ENCODE measurements around the gene HK3.

Gene HK3

DNA sequence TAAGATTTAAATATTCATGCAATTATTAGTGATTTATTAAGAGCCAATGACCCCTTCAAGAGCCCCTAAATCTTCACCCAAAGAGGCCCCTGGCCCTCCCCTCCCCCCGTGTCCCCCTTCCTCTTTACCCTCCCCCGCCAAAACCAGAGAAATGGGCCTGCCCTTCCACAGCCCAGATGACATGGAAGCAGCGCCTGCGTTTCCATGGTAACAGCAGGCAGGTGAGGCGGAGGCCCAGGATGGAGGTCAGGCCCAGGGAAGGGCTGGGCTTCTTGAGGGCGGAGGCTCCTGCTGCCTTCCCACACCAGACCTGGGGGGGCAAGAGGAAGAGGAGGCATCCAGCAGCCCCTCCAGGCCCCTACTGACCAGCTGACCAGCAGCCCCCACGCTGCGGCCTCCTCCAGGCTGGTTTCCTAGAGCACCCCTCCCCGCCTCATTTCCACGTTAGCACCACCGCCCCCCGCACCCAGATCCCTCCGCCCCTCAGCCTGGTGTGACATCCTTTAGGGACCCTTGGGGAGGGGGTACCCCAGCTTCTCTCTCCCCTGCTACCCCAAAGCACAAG is 51.3 kb downstream of the HK3 start:
- no peak for DNase-seq

DNA sequence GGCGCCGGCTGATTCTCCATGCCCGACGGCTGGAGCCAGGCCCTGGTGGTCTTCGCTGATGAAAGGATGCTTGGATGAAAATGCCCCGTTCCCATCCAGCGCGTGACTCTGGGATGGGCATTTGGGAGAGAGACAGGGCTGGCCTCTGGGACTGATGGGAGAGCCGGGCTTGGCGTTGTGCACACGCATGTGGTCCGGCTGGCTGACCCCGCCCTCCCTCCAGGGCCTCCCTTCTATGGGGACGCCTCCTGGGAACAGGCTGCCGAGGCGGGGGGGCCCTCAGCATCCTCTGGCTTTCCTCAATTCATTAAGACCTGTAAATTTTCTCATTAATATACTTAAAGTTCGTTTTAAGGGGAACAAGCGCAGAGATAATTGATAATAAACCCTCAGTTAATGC is 52.0 kb downstream of the HK3 start:
- no peak for DNase-seq

GRCh38 chr5:176846335-176847140 is 52.6 kb downstream of the HK3 start:
- DNase-seq = peak; percentile 22

DNA sequence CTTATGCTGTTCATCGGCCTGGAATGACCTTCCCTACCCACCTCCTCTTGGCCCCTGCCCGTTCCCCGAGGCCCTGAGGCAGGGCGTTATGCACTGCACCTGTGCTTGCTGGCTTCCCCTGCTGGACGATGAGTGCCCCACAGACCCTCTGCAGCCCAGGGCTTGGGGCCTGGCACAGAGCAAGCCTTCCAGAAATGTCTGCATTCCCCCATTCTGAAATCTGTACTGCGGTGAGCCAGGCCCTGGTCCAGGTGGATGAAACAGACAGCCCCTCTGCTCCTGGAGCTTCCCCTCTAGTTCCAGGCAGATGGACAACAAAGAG is 53.8 kb downstream of the HK3 start:
- DNase-seq = no peak

- no peak for DNase-seq
These were observed 54.3 kb downstream of the HK3 start for GRCh38 chr5:176844706-176845391.

DNA sequence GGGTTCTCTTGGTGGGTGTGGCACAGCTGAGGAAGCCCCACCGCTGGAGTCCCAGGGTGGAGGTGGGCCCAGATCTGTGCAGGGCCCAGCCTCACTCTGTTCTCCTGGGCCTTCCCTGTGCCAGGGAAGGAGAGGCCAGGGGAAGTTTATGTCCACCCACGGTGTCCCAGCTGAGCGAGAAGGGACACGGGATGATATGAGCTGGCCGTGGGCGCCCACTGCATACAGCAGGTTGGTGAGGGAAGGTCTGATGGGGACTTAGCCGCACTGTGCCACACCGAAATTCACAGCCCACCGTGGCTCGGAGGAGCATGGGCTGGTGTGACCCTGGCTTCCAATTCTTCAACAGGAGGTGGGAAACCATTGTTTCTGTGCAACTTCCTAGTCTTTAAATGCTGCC is 54.9 kb downstream of the HK3 start:
- no peak for DNase-seq

DNA sequence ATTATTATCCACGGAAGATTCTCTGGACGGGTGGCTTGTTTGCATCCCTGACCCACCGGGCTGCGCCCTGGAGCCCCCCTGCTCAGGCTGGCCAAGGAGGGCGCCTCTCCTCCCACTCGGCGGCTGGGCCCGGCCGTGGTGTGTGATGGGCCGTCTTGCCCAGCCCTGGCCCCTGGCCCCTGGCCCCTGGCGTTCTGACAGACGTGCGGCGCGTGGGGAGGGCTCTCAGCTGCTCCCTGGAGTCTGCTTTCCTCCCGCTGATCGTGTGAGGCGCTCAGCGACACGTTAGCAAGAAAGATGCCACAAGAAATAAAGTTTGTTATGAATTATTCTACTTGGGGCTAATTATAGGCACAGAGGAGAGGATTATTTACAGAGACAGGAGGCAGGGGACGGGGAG is 55.5 kb downstream of the HK3 start:
- DNase-seq = no peak

DNA sequence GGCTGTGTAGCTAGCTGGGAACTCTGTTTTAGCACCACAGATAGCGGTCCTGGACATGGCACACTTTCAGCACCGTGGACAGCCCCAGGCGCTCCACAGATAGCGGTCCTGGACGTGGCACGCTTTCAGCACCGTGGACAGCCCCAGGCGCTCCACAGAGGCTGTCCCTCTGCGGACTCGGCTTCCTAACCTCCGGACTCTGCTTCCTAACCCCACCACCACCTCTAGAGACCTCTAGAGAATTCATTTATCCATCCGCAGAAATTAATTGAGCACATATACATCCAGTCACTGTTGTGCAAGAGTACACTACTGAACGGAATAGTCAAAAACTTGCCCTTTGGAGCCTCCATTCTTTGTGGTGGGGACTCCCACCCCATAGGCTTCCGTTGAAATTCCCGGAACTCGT is 61.4 kb downstream of the HK3 start:
- DNase-seq = peak; percentile 88

- no peak for DNase-seq
These were observed 62.1 kb downstream of the HK3 start for GRCh38 chr5:176836811-176837706.

DNA sequence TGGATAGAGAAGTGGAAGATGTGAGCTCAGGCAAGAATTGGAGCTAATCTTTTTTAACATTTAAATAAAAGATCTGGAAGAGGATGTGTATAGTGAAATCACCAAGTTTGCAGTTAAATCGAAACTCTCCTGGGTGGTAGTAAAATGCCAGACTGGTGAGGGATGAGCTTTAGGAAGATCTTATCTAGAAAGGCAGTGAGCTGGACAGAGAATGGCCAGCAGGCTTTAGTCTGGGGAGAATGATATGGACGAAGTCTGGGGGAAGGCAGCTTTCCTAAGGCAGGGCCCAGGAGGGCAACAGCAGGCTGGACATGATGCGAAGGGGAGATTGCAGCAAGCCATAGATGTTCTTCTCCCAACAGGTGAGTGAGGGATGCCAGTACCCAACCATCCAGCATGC is 63.2 kb downstream of the HK3 start:
- DNase-seq = no peak

GRCh38 chr5:176833286-176833685 is 65.9 kb downstream of the HK3 start:
- DNase-seq = no peak

GRCh38 chr5:176832162-176832561 is 67.0 kb downstream of the HK3 start:
- no peak for DNase-seq

GRCh38 chr5:176831425-176831824 is 67.7 kb downstream of the HK3 start:
- no peak for DNase-seq

DNA sequence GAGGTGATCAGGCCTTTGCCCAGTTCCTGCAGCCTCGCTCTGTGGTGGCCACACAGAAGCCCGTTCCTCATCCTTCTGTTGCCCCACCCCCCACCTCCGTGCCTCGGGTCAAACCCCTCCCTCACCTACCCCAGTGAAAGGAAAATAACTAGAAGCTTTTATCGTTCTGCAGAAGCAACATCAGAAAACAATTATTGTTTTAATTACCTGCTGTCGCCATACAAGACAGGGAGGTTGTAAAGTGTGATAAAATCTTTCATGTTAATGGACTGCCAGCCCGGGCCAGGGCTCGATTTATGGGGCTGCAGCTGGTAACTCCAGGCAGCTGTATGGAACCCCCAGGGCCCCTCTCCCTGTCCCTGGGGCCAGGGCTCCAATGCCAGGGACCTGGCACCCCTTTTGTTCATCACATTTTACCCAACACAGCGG is 68.1 kb downstream of the HK3 start:
- DNase-seq = no peak
